NCI-H1092 (cell line): ENCODE results near the gene CDCA8.
"Not testable (repeated sequence)": the region's sequence is repeated elsewhere in the genome, so short reads cannot be mapped to it uniquely, and the experiment has no call there.

Source experiments
- DNase-seq: peaks from one replicate; lab custom pipeline; 2025; lab: John Stamatoyannopoulos, UW

CDCA8 gene

DNA sequence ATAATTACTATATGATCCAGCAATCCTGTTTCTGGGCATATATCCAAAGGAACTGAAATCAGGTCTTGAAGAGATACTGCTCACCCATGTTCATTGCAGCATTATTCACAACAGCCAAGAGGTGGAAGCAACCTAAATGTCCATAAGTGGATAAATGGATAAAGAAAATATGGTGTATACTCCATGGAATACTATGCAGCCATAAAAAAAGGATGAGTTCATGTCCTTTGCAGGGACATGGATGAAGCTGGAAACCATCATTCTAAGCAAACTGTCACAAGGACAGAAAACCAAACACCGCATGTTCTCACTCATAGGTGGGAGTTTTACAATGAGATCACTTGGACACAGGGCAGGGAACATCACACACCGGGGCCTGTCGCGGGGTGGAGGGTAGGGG is 46.3 kb downstream of the CDCA8 start:
- not testable (repeated sequence) for DNase-seq

DNA sequence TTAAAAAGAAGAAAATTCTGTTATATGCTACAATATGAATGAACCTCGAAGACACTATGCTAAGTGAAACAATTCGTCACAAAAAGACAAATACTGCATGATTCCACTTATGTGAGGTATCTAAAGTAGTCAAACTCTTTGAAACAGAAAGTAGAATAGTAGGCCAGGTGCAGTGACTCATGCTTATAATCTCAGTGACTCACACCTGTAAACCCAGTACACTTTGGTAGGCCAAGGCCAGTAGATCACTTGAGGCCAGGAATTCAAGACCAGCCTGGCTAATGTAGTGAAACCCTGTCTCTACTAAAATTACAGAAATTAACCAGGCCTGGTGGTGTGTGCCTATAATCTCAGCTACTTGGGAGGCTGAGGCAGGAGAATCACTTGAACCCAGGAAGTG is 46.9 kb downstream of the CDCA8 start:
- DNase-seq = no peak

GRCh38 chr1:37741130-37741529 is 48.8 kb downstream of the CDCA8 start:
- DNase-seq = no peak

DNA sequence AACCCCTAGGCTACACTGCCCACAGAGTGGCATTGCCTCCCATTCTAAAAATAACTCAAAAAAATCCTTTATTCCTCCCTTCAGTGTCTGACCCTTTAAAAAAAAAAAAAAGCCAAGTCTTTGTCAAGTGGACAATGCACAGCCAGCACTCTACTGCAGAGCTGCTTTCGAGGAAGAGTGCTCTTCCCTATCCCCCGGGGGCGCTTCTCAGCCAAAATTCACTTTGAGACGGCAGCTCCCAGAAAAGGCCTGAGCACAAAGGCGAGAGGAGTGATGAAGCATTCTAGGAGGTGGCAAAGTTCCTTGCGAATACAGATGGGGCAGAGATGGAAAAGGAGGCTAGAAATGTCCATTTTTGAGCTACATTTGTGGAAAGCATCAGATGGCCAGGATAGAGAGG is 49.3 kb downstream of the CDCA8 start:
- DNase-seq = no peak

GRCh38 chr1:37746806-37747205 is 54.5 kb downstream of the CDCA8 start:
- DNase-seq = no peak

DNA sequence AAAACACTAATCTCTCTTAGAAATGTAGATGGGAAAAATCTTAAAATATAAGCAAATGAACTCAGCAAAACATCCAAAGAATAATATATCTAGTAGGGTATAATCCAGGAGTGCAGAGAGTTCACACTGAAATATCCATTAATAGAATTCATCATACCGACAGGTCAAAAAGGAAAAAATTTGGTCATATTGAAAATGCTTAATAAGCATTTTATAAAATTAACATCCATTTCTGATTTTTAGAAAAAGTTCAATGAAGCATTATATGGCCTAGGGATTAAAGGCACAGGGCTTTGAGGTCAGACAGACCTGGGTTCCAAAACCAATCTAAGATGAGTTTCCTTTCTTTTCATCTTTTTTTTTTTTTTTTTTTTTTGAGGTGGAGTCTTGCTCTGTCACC is 56.2 kb downstream of the CDCA8 start:
- no peak for DNase-seq

DNA sequence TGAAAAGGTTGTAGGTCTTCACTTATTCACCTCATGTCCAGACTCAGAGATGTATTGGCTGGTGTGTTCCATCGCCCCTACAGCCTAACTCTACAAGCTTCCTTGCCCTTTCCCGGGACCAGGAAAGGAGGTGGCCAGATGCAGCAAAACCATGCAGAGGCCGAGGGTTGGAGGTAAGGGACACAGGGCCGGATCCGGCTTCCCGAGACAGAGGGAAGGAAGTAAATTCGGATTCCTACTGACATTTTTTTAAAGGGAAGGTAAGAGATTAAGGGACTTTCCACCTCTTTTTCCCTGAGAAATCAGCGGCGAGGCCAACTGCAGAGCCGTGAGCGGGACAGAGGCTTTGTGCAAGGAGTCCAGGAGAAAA is 59.9 kb downstream of the CDCA8 start:
- DNase-seq = no peak

DNA sequence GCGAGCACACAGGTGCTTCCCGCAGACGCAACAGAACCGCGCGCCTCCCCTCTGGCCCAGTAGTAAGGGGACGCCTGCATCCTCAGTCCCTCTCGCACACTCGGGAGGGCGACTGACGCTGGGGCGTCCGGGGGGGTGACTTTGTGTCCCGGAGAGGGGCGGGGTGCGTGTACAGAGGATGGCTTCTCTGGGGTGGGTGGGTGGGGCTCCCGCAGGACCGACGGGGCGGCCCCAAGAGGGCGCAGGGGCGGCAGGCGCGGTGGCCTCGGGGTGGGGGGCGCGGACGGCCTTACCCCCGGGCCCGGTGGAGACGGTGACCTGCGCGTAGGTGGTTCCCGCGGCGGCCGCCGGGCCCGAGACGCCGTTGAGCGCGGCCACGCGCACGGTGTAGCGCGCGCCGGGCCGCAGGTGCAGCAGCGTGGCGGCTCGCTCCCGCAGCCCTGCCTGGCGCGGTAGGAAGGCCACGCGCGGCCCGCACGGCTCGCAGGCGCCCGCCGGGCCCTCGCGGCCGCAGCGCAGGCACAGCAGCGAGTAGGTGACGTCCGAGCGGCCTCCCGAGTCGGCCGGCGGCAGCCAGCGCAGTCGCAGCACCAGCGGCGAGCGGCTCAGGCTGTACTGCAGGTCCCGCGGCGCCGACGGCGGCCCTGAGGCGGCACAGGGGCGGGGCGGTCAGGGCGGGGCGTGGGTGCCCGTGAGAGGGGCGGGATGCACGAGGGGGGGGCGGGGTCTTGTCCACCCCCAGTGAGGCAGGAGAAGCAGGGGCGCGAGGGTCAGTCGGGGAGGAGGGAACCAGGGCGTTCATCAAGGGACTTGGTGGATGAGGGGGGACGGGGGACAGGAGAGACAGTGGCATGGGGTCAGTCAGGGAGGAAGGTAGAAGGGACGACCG is 60.5 kb downstream of the CDCA8 start:
- peak; percentile 39 for DNase-seq

DNA sequence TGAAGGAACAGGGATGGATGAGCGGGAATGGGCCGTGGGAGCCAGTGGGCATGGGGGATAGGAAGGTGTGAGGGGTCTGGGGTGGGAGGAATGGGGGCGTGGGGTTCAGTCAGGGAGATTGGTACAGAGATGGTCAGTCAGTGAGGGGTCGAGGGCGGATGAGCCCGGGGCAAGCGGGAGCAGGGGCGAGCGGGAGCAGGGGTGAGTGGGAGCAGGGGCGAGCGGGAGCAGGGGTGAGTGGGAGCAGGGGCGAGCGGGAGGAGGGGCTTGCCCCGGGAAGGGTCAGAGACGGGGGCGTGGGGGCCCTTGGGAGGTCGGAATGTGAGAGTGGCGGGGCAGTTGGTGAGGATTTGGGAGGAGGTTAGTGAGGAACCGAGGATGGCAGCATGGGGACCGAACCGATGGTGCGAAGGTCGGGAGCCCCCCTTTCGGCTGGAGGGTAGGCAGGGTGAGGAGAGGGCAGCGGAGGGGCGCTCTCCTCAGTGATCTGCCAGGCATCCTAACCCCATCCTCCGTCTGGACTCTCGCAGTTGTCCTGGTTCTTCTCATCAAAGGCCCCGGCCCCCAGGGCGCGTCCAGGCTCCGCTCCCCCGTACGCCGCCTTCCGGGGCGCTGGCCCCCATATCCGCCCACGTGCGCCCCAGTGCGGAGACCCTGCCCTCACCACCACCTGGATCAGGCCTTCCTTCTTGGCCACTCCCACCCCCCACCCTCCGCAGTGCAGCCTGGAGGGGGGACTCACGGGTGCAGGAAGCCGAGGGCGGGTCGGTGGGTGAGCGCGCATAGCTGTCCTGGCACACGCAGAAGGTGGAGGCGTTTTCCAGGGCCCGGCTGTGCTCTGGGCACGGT is 61.4 kb downstream of the CDCA8 start:
- no peak for DNase-seq

DNA sequence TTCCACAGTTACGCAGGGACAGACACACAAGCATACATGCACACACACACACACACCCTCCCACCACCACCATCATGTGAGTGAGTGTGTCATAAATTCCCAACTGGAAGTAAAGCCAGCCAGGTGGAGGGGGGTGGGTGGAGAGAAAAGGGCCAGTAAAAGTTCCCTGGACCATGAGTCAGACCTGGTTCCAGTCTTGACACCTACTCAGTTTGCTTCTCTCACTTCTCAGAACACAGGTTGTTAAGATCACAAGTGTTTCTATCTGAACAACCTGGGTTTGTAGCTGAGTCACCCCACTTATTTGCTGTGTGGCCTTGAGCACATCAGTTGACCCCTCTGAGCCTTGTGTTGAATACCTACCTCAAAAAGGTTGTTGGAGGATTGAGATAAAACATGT is 63.0 kb downstream of the CDCA8 start:
- no peak for DNase-seq

GRCh38 chr1:37755951-37756560 is 63.7 kb downstream of the CDCA8 start:
- DNase-seq = no peak
